ENCODE data around the gene RHOG.
A peak's percentile ranks its signal among the peaks of the same experiment; 100 is the strongest.
"Not testable (repeated sequence)": the region's sequence is repeated elsewhere in the genome, so short reads cannot be mapped to it uniquely, and the experiment has no call there.

RHOG gene

DNA sequence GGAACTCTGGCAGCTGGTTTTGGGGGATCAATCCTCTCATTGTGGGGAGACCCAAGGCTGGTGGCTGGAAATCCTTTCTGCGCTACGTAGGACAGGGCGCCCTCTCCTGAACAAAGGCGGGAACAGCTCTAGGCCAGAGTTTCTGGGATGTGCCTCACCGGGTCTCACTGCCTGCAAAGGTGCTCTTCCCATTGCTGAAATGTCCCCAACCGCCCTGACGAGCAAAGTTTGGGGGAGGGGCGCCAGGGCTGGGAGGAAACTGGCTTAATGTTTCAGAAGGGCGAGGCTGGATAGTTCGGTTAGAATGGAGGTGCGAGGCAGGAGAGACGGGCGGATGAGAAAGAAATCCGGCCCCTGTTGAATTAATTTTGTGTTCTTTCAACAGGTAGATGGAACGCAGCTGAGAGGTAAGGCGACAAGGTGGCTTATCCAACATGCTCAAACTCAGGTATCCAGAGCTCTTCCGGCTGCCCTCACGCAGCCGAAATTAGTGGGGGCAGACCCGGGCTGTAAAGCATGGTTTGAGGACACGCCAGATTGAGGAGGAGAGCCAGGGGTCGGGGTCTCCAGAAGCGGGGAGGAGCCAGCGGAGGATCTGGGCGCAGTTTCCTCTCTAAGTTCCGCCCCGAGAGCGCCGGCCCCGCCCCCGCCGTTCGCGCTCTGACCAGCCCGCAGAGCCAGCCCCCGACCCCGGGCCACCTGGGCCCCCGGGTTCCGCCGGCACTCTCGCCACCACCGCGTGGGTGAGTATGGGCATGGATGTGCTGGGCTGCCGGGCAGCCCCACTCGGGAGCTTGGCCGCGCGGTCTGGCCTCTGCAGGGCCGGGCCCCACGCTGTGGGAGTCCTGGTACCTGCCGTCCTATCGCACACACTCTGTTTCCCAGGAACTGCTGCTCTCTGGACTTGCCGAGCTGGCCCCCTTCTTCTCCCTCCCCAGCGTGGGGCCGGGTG lies 32.6 kb downstream of the RHOG start, which contains the start of gene PGAP2:
Gene PGAP2 (plus strand): TSS at position 652 of the 952 bp plus-strand sequence. CDS start 2,700 bp downstream, outside the sequence.
- peak; percentile 44 for DNase-seq

DNA sequence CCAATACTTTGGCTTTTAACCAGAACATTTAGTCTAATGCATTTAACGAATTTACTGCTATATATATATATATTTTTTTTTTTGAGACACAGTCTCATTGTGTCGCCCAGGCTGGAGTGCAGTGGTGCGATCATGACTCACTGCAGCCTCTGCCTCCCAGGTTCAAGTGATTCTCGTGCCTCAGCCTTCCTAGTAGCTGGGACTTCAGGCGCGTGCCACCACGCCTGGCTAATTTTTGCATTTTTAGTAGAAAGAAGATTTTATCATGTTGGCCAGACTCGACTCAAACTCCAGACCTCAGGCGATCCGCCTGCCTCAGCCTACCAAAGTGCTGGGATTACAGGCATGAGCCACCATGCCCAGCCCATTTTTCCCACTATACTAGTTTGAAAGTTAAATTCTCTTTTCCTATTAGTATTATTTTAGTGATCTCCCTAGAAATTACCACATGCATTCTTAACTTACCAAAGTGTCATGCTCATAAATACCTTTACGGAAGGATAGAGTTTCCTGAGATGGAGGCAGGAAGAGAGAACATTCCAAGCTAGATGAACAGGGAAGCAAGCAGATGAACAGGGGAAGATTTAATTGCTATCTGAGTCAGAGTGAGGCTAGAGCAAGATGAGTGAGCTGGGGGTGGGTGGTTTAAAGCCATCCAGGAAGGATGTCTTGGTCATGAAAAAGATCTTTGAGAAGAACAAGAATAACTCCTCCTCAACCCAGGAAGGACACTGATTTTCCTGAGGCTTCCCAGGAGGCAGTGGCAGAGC lies 36.8 kb downstream of the RHOG start:
- DNase-seq, result no peak

DNA sequence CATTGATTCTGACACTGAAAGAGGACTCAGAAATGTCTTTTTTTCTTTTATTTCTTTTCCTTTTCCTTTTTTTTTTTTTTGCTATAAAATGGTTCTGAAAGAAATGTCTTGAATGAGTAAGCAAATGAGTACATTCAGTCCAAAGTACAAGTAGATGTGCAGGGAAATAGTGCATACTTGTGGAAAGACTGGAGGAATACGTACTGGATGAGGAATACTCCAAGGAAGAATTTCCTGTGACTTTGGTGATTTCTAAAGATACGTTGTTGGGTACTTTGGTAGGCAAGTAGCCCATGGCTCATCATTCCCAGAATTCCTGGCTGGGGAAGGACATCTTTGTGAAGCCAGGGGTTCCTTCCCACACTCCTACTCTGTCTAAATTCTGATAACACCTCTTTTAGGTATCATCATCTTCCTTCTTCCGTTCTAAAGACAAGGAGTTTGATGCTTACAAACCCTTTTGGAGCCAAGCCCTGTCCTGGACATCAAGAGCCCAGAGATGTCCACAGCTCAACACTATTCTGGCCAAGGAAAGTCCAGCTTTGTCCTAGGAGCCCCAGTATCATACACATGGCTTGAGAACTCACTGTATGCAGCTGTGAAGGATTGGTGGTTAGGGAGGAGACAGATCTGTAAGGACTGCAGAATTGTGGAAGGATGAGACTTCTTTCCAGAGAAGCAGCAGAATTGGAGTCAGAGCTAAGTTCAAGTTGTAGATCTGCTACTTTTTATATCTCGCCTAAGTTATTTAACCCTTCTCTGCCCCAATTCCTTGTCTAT lies 38.6 kb downstream of the RHOG start:
- no peak for DNase-seq

DNA sequence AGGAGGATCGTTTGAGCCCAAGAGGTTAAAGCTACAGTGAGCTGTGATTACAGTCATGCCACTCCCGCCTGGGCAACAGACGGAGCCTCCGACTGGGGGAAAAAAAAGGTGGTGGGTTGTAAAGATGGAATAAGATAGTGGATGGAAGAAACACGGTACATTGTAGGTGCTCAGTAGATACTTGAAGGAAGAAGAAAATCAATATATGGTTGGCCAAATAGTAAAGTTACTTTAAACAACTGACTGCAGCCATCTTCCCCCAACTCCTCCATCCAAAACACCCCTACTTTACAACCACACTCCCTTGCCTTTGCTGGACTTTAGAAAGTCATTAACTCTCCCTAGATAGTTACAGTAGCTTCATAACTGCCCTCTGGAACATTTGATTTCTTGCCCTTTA lies 40.9 kb downstream of the RHOG start:
- DNase-seq, result no peak

DNA sequence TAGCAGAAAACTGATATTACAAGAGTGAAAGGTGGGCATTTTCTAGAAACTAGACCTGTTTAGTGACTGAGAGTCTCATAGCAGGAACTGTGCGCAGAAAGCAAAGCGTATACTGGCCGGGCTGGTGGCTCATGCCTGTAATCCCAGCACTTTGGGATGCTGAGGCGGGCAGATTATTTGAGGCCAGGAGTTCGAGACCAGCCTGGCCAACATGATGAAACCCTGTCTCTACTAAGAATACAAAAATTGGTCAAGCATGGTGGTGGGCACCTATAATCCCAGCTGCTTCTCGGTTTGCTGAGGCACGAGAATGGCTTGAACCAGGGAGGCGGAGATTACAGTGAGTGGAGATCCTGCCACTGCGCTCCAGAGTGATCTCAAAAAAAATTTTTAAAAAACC lies 41.6 kb downstream of the RHOG start:
- DNase-seq, result no peak

DNA sequence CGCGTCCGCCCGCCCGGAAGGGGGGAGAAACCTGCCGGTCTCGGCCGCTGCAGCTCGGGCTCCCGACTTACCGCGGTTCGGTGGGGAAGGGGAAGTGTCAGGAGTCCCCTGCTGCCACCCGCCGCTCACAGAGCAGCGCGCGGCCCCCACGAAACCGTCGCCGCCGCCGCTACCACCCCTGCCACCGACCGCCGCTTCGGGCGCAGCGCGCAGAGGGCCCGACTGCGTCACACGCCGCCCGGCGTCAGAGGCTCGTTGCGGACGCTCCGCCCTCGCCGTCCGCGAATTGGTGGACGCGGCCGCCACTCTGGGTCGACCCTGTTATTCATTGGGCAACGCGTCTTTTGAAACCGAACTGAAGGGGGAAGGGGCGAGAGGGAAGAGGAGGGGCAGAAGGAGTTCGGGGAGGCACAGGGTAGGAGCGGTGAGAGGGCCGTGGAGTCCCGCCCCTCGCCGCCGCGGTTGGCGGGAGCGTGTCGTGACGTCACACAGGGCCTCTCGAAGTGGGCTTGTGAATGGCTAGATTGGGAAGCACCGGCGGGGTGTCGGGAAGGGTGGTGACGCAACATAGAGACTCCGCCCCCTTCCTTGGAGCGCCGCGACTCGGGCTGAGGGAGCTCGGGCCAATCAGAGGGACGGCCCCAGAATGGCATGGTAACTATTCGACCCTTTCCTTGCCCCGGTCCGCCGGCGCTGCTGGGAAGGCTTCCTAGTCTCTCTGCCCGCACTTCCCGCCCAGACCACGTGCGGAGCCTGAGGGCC lies 43.2 kb downstream of the RHOG start, which contains the start of gene NUP98:
Gene NUP98 (minus strand): TSS at position 226 of the 762 bp plus-strand sequence. CDS start 15,437 bp downstream, outside the sequence.
- peak; percentile 100 for DNase-seq

DNA sequence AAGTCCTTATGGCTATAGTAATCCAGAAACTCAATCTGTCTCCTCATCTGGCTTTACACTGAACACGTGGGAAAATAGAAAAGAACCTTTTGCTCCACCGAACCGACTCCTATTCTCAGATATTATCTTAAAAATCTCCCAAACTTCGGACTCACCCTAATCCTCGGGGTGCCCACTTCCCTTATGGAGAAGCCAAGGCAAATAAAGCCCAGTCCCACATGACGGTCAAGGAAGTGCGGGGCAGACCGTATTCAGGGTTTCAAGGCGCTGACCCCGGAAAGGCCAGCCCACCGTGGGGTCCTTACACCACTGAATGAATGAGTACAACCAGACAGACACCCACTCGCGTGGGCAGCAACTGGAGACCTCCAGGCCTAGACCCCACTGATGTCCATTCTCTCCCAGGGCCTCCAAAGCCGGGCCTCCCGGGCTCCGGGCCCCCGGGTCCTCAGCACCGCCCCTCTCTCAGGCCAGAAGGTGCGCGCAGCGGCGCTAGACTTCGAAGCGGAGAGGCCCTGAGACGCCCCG lies 43.9 kb downstream of the RHOG start:
- DNase-seq, result no peak

DNA sequence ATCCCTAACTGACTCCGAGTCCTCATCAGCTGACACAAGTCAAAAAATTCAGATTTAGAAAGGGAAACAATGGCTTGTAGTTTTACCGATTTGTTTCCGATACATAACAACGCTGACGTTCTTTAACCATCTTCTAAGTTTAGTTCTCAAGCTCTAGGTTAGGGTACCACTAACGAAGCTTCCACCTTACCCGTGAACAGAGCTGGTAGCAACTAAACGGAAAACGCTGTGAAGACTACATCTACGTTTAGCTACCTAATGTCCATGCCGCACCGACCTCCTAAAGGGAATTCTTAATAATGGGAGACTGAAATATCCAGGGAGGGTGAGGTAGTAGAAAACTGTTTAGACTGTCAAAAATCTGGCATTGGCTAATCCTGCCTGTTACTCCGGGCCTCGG lies 44.4 kb downstream of the RHOG start:
- no peak for DNase-seq

DNA sequence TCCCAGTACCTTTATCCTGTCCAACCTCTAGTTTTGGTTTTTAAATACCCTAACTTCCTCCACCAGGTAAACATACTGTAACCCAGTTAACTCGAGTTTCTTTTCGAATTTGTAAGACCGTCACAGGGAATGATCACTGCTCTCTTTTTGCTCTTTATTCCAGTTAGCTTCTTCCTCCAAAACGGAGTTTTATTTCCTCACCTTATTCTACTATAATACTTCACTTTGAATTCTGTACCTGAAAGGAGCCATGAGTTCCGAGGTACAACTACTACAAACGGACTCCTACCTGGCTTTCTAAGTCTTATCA lies 44.8 kb downstream of the RHOG start:
- no peak for DNase-seq

DNA sequence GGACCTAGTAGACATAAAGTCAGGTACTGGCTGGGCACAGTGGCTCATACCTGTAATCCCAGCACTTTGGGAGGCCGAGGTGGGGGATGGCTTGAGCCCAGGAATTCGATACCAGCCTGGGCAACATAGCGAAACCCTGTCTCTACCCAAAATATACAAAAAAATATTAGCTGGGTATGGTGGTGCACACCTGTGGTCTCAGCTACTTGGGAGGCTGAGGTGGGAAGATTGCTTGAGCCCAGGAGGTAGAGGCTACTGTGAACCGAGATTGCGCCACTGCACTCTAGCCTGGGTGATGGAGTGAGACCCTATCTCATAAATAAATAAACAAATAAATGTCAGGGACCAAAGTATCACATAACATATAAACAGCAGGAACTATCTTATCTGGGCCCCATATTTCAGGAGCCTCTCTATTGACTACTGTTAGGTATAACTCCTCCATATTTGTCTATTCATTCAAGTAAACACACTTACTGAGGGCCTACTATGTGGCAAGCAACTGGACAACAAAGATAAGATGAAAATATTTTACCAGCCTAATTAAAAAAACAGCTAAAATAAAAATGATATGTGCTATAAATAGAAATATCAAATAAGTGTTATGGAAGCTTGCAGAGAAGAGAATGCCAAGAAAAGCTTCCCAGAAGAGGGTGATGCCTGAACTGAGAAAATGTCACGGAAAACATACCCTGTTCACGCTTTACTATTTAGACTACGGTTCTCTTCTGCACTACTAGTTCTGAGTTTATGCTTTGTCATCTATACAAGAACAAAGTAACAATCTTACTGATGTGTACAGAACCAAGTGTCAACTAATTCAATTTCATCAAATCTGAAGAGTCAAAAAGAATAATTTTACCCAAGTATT lies 45.4 kb downstream of the RHOG start:
- DNase-seq, result no peak

DNA sequence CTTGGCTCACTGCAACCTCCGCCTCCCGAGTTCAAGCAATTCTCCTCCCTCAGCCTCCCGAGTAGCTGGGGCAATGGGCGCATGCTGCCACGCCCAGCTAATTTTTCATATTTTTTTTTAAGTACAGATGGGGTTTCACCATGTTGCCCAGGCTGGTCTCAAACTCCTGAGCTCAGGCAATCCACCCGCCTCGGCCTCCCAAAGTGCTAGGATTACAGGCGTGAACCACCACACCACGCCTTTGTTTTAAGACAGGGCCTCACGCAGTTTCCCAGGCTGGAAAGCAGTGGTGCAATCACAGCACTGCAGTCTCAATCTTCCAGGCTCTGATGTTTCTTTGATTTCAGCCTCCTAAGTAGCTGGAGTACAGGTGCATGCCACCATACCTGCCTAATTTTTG lies 46.4 kb downstream of the RHOG start:
- not testable (repeated sequence) for DNase-seq

DNA sequence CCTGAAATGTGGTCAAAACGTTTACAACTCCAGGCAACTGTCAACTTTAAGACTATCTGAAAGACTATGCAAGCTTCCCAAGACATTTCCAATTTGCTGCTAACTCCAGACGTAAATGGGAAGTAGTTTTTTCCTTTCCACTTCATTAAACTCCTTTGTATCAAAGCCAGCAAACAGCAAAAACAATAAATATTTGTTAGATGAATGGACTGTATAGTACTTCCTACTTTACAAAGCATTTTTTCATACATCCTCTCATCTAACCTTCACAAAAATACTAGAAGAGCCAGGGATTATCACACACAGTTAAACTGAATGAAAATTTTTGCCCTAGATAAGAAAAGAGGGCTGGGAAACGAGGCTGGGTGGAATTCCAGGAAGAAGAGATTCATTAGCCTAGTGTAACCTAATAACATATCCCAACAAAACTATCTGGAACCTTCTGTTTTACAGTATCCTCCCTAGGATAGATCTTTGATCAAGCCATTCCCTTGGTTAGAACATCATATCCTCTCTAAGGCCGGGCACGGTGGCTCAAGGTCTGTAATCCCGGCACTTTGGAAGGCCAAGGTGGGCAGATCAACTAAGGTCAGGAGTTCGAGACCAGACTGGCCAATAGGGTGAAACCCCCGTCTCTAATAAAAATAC lies 53.9 kb downstream of the RHOG start:
- DNase-seq, result no peak

DNA sequence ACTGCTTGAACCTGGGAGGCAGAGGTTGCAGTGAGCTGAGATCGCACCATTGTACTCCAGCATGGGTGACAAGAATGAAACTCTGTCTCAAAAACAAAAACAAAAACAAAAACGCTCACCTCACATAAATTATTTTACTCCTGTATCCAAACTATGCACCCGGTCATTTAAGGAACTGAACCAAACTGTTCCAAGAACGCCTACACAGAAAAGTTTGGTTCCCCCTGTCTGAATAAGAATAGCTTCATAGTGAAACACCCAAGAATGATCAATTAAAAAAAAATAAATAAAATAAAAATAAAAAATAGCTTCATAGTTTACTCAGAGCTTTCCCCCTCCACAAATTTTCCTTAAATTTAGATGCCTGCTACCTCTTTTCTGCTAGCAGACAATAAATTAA lies 57.1 kb downstream of the RHOG start:
- no peak for DNase-seq

DNA sequence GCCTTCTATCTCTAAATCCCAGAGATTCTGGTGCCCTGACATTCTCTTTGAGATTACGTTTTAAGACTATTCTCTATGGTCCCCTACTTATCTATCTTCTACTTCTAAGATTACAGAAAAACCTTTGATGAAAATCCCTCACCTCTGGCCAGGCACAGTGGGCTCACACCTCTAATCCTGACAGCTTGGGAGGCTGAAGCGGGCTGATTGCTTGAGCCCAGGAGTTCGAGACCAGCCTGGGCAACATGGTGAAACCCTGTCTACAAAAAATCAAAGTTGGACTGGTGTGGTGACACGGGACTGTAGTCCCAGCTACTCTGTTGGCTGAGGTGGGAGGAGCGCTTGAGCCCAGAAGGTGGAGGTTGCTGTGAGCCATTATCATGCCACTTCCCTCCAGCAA lies 57.8 kb downstream of the RHOG start:
- no peak for DNase-seq

DNA sequence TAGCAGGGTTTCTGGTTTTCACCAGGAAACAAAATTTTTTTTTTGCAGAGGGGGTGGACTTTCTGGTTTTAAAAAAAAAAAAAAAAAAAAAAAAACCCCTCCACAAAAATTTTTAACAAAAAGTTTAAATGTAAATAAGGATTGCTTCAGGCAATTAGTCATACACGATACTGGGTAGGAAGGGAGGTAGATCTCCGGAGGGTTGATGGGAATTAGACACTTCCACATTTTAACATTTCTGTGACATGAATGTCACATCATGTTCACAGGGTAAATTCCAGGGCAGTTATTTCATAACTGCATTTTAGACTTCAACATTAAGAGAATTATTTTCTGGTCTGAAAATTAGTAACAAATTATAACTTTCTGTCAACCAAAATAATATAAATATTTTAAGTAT lies 59.3 kb downstream of the RHOG start:
- DNase-seq, result no peak
